Thoracic aorta (tissue), 2 donors: ENCODE data around the gene SLC44A2. TPM values are rescaled to one million over a fixed set of nuclear protein-coding genes. Genes with fewer than 3 reads are reported as not detected.
A peak's percentile ranks its signal among the peaks of the same experiment; 100 is the strongest.

Source experiments
- ATAC-seq: fragments of 150-250 bp; one replicate; pipeline ENCODE4 v1.8.0; 2017; ENCODE audit warnings: low read depth; ENCODE audit not compliant: insufficient number of reproducible peaks, low FRiP score
- DNase-seq: peaks from one replicate; pipeline ENCODE4 v3.0.0-alpha.2; 2020; ENCODE audit warnings: low spot score
- H3K27ac ChIP-seq, 2 donors: fragments of 200-600 bp; sonication (generic); 1 replicate in 1 of 2; 2 replicates in 1 of 2; pipeline ENCODE4 v1.5.1; 2016; ENCODE audit warnings: mild to moderate bottlenecking in 2 of 2, moderate library complexity in 2 of 2
- H3K27me3 ChIP-seq: fragments of 200-600 bp; sonication (generic); replicated peaks from 2 replicates; pipeline ENCODE4 v1.6.0; 2016; ENCODE audit warnings: mild to moderate bottlenecking; ENCODE audit not compliant: insufficient read depth
- H3K36me3 ChIP-seq: fragments of 200-600 bp; sonication (generic); one replicate; pipeline ENCODE4 v1.5.1; 2016
- H3K4me1 ChIP-seq, 2 donors: fragments of 200-600 bp; sonication (generic); 1 replicate in 1 of 2; 2 replicates in 1 of 2; pipeline versions ENCODE4 v1.5.1 to v1.6.0; 2016; ENCODE audit warnings: low read depth in 2 of 2, mild to moderate bottlenecking in 1 of 2; ENCODE audit not compliant: control insufficient read depth in 1 of 2
- H3K4me3 ChIP-seq: fragments of 200-600 bp; sonication (generic); 2 replicates; pipeline ENCODE4 v1.5.1; 2016; ENCODE audit warnings: mild to moderate bottlenecking
- H3K9me3 ChIP-seq: fragments of 200-600 bp; sonication (generic); 2 replicates; pipeline ENCODE4 v1.5.1; 2016
- CTCF ChIP-seq: fragments of 200-600 bp; sonication (generic); IDR thresholded peaks from one replicate; pipeline ENCODE4 v1.5.1; 2019; ENCODE audit warnings: antibody characterized with exemption
- total RNA-seq, 2 donors: library from RNA; depleted of rRNA; stranded (reverse); fragments of >200 nt; gene quantifications; one replicate each; pipeline versions ENCODE4 v1.1.0 to v1.2.3, GENCODE V29; 2016

SLC44A2 gene
- total RNA-seq, 2 donors from 2014 or later, result 105 to 748 TPM

- no peak for TF ChIP-seq CTCF
- Histone ChIP-seq H3K36me3 (no peaks in the 10 kb centered on the region), H3K4me1 (peaks cover 21 to 44% of the 10 kb centered on the region in 2 donors), H3K9me3 (no peaks in the 10 kb centered on the region), H3K27me3 (no peaks in the 10 kb centered on the region), H3K27ac (peak overlapping the region; percentile 96 to 100), H3K4me3 (peak overlapping the region; percentile 83)
- DNase-seq (no peak), ATAC-seq (no peak)
Measured at GRCh38 chr19:10653482-10653731, 28.1 kb downstream of the SLC44A2 start.

- ATAC-seq (peak; percentile 88), DNase-seq (peak; percentile 99)
- no peak for TF ChIP-seq CTCF
- no peaks in the 10 kb centered on the region for H3K9me3 ChIP-seq
- H3K36me3 ChIP-seq, result no peaks in the 10 kb centered on the region
- no peaks in the 10 kb centered on the region for H3K27me3 ChIP-seq
- peak within 1 kb of the TSS; percentile 96 for H3K4me3 ChIP-seq
- H3K4me1 ChIP-seq, result peaks cover 21 to 47% of the 10 kb centered on the region in 2 donors
- H3K27ac ChIP-seq, result peak within 1 kb of the TSS; percentile 96 to 100
Measured at GRCh38 chr19:10653732-10654609, 28.6 kb downstream of the SLC44A2 start, which contains the start of gene ILF3. Gene ILF3 (plus strand): TSS chr19:10654346. CDS start chr19:10670606, 16,260 bp downstream.

GRCh38 chr19:10654610-10655456 is 29.5 kb downstream of the SLC44A2 start:
- H3K27me3 ChIP-seq, result no peaks in the 10 kb centered on the region
- peak overlapping the region; percentile 96 for H3K4me3 ChIP-seq
- H3K27ac ChIP-seq, result peak overlapping the region; percentile 91
- H3K4me1 ChIP-seq, result peaks cover 21 to 54% of the 10 kb centered on the region in 2 donors
- TF ChIP-seq CTCF, result no peak
- ATAC-seq (peak; percentile 10), DNase-seq (no peak)
- H3K9me3 ChIP-seq, result no peaks in the 10 kb centered on the region
- no peaks in the 10 kb centered on the region for H3K36me3 ChIP-seq

- Histone ChIP-seq H3K4me1 (peaks cover 21 to 62% of the 10 kb centered on the region in 2 donors), H3K4me3 (peak overlapping the region; percentile 96), H3K9me3 (no peaks in the 10 kb centered on the region), H3K27me3 (no peaks in the 10 kb centered on the region), H3K27ac (peak overlapping the region in 1 of 2 donors; percentile 91), H3K36me3 (no peaks in the 10 kb centered on the region)
- DNase-seq (no peak), ATAC-seq (no peak)
- TF ChIP-seq CTCF, result no peak
Measured at GRCh38 chr19:10655457-10656312, 30.3 kb downstream of the SLC44A2 start.
